Activated CD4-positive, alpha-beta T cell treated with anti-CD3 and anti-CD28 coated beads, Interleukin-2, Interleukin-4, amounts not matched to agents 100 ng/mL and 50 ng/mL, durations not matched to agents 16 hours and 8 hours (primary cell): ENCODE measurements around the gene SYT14.

Experiments used
- DNase-seq: peaks from one replicate; pipeline ENCODE4 v3.0.0-alpha.2; 2020; ENCODE audit warnings: low spot score

The SYT14 gene

DNA sequence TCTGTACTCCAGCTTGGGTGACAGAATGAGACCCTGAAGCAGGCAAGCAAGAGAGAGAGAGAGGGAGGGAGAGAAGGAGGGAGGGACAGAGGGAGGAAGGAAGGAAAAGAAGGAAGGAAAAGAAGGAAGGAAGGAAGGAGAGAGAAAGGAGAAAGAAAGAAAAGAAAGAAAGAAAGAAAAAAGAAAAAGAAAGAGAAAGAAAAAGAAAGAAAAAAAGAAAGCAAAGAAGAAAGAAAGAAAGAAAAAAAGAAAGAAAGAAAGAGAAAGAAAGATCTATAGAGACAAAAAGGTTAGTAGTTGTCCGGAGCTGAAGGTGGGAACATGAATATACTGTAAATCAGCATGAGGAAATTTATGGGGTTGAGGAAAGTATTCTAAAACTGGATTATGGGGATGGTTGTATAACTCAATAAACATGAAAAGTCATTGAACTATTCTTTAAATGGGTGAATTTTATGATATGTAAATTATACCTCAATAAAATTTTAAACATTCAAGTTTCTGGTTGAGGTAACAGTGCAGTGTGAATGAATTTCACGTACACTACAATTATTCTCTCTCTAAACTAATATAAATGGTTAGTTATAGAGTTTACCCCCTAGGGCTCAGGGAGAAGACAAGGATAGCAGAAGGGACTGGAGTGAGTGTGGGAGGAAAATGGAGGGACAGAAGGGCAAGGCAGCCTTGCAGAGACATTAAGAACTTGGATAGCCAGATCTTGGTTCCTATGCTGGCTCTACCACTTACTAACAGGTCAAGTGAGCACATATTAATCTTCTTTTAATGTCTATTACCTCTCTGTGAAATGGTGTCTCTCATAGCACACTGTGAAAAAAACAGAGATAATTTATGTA is 269.8 kb downstream of the SYT14 start:
- no peak for DNase-seq

DNA sequence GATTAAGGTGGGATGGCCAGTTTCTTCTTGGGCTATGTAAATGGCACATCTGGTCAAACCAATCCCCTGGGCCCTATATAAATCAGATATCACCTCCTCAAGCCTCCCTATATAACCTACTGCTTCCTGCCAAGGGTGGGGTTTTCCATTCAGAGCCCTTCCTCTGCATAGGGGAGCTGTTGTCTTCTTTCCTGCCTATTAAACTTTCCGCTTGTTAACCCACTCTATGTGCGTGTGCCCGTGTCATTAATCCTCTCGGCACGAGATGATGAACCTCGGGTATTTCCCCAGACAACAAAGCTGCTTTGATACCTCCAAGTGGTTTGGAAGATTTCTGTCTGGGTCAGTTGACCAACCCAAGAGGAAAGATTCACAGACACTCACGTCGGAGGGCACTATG is 275.3 kb downstream of the SYT14 start:
- no peak for DNase-seq

DNA sequence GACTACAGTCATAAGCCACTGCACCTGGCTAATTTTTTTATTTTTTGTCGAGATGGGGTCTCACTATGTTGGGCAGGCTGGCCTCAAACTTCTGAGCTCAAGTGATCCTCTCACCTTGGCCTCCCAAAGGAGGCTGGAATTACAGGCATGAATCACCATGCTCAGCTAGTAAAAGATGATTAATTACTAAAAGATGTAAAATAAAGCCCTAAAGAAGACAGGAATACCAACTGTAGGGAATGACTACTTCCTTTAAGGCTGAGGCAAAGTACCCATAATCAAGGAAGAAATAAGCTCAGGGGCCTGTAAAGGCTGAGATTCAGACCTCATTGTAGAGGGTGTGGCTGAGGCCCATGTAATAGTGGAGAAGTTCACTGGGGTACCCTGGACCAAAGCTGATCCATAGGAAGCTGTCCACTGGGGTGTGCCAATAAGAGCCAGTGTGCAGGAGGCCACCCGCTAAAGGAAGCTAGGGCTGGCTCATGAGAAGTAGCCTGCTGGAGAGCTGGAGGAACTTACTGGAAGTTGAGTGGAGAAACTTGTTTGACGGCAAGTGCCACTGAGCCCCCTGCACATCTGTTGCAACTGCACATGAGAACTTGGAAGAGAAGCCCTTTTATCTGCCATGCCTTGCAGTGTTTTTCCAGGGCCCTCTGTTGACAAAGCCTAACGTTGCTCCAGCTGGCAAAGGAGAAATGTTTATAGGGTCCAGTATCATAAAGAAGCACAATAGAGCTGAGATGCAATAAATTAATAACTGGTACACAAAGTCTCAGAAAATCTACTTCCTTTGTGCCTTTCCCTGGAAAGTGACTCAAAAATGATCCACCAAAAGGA is 276.8 kb downstream of the SYT14 start:
- no peak for DNase-seq

DNA sequence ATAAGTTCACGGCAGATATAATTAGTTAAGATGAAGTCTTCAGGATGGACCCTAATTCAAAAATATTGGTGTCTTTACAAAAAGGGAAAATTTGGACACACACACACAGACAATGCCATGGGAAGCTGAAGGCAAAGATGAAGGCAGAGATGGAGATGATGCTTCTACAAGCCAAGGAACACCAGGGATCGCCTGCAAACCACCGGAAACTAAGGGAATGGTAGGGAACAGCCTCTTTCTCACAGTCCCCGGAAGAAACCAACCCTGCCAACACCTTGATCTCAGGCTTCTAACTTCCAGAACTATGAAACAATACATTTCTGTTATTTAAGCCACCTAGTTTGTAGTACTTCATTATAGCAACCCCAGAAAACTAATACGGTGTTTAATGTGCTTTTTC is 279.5 kb downstream of the SYT14 start:
- DNase-seq: no peak

DNA sequence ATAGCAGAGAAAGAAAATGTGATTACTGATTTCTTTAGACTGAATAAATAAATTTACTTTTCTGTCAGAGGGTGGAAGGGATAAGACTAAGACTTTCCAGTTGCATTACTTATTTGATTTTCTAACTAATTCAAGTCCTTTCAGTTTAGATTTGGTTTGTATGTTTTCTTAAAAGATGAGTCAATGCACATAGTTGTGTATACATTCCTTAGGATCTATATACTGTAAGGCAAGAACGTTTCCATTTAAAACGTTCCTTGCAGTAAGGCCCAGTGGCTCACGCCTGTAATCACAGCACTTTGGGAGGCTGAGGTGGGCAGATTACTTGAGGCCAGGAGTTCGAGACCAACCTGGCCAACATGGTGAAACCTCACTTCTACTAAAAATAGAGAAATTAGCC is 280.0 kb downstream of the SYT14 start:
- DNase-seq: no peak
